PC-3 (cell line): ENCODE results near the gene EZR. TPM values are rescaled to one million over a fixed set of nuclear protein-coding genes. Genes with fewer than 3 reads are reported as not detected.

Source experiments
- ATAC-seq: fragments of 200-7000 bp; cut with Tn5 transposase; 2 replicates; pipeline ENCODE4 v1.9.1; 2020; ENCODE audit warnings: mild to moderate bottlenecking, moderate library complexity
- BruUV-seq: library from RNA; stranded (reverse); fragments of 400-500 nt; replicated peaks from 2 replicates; lab custom pipeline; 2021; lab: Mats Ljungman, UMichigan
- CTCF ChIA-PET: fragments of 300-600 bp; sonication (Branson Sonifier 250); formaldehyde crosslinking; loops from one replicate; lab custom pipeline; 2022; ENCODE audit warnings: antibody characterized with exemption; lab: Charles Lee
- POLR2A ChIA-PET: fragments of 300-600 bp; sonication (Branson Sonifier 250); formaldehyde crosslinking; loops from one replicate; lab custom pipeline; 2022; ENCODE audit warnings: antibody characterized with exemption; ENCODE audit not compliant: unreplicated experiment; lab: Charles Lee
- DNase-seq: peaks from one replicate; pipeline ENCODE4 v3.0.0-alpha.2; 2015
- H2AFZ ChIP-seq: fragments of 300-600 bp; sonication (generic); 2 replicates; pipeline ENCODE4 v1.6.0; 2016; ENCODE audit warnings: antibody characterized with exemption, low read length
- H3F3A ChIP-seq: fragments of 300-600 bp; sonication (generic); one replicate; pipeline ENCODE4 v1.6.0; 2017; ENCODE audit warnings: antibody characterized with exemption, low read length, control low read depth, mild to moderate bottlenecking; ENCODE audit not compliant: unreplicated experiment
- H3K27ac ChIP-seq: fragments of 300-600 bp; sonication (generic); 2 replicates; pipeline ENCODE4 v1.5.1; 2016; ENCODE audit warnings: mild to moderate bottlenecking, low read length
- H3K27me3 ChIP-seq: fragments of 300-600 bp; sonication (generic); 2 replicates; pipeline ENCODE4 v1.6.1; 2016; ENCODE audit warnings: low read length, mixed read lengths
- H3K36me3 ChIP-seq: fragments of 300-600 bp; sonication (generic); 2 replicates; pipeline ENCODE4 v1.6.1; 2016; ENCODE audit warnings: low read depth, mixed run types, low read length, mixed read lengths
- H3K4me1 ChIP-seq: fragments of 300-600 bp; sonication (generic); 2 replicates; pipeline ENCODE4 v1.5.1; 2016; ENCODE audit warnings: low read length; ENCODE audit not compliant: insufficient read depth
- H3K4me2 ChIP-seq: fragments of 300-600 bp; sonication (generic); 2 replicates; pipeline ENCODE4 v1.6.0; 2016; ENCODE audit warnings: low read length
- H3K4me3 ChIP-seq: fragments of 300-600 bp; sonication (generic); 2 replicates; pipeline ENCODE4 v1.5.1; 2016; ENCODE audit warnings: mild to moderate bottlenecking, low read length, mixed read lengths
- H3K79me2 ChIP-seq: fragments of 300-600 bp; sonication (generic); 2 replicates; pipeline ENCODE4 v1.6.1; 2017; ENCODE audit warnings: low read length, mixed read lengths
- H3K9ac ChIP-seq: fragments of 300-600 bp; sonication (generic); 2 replicates; pipeline ENCODE4 v1.6.0; 2016; ENCODE audit warnings: mild to moderate bottlenecking, low read length
- H3K9me2 ChIP-seq: fragments of 300-600 bp; sonication (generic); replicated peaks from 2 replicates; pipeline ENCODE4 v1.6.1; 2016; ENCODE audit warnings: mixed run types, low read length, mixed read lengths
- H3K9me3 ChIP-seq: fragments of 300-600 bp; sonication (generic); 2 replicates; pipeline ENCODE4 v1.6.1; 2016; ENCODE audit warnings: low read length, mixed read lengths
- H4K20me1 ChIP-seq: fragments of 300-600 bp; sonication (generic); 2 replicates; pipeline ENCODE4 v1.6.1; 2016; ENCODE audit warnings: low read length, mixed read lengths
- EZH2 ChIP-seq: fragments of 300-600 bp; sonication (generic); IDR thresholded peaks from one replicate; pipeline ENCODE4 v1.6.1; 2017; ENCODE audit warnings: antibody characterized with exemption, mild to moderate bottlenecking, low read length; ENCODE audit not compliant: unreplicated experiment
- EZH2phosphoT487 ChIP-seq: fragments of 300-600 bp; sonication (generic); IDR thresholded peaks from 2 replicates; pipeline ENCODE4 v1.6.1; 2018; ENCODE audit warnings: mild to moderate bottlenecking, antibody characterized with exemption, low read length, borderline replicate concordance
- intact Hi-C: fragments of 100-400 bp; cut with micrococcal nuclease; formaldehyde crosslinking; loops from 2 replicates; pipeline ENCODE4 v1.9.0; 2023
- total RNA-seq: library from RNA; depleted of rRNA; stranded (reverse); fragments of >200 nt; gene quantifications from 2 replicates; pipeline ENCODE4 v1.2.3, GENCODE V29; 2014
- TF ChIP-seq, protein P1 (sequence below): fragments of 300-600 bp; sonication (generic); conservative IDR thresholded peaks from 2 replicates; pipeline ENCODE4 v1.5.1; 2017; ENCODE audit warnings: antibody characterized with exemption, low read depth, mild to moderate bottlenecking, low read length

The EZR gene
- total RNA-seq, 1 experiment from 2014 or later: 182 TPM

DNA sequence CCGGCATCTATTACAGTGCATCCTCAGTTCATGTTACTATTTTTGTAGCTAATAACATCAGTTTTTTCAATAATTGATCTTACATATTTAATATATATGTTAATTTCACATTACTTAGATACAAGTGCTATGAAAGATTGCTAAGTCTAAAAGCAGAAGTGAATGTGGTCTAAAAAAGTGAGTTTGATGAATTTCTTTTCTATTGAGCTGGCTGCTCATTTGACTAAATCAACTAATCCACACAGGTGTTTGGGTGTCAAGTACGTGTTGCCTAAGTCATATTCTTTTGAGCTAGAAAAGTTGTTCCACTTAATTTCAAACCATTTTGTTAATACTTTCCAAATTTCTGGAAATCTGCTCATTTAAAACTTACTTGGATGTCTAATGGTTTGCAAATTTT, 46.6 kb upstream of the EZR start:
- intact Hi-C loops: loop anchor here (5.0 kb wide), 1 partner anchor 107 kb away; no protein-coding TSS in a partner anchor
- no TSS peak for BruUV-seq

GRCh38 chr6:158863646-158864045, 44.5 kb upstream of the EZR start:
- Histone ChIP-seq H4K20me1 (no peaks in the 10 kb centered on the region), H3K9me3 (0 out of 2 replicates have a peak, but pooled peaks cover 4% of the 10 kb centered on the region), H3K27ac (no peak overlapping the region), H3K4me3 (no peak overlapping the region), H2AFZ (no peak overlapping the region), H3F3A (no peaks in the 10 kb centered on the region), H3K27me3 (no peaks in the 10 kb centered on the region), H3K9me2 (no peaks in the 10 kb centered on the region), H3K79me2 (no peaks in the 10 kb centered on the region), H3K4me2 (no peak overlapping the region), H3K36me3 (no peaks in the 10 kb centered on the region), H3K4me1 (peaks cover 1% of the 10 kb centered on the region), H3K9ac (no peak overlapping the region)
- ChIA-PET CTCF (no interaction called here), POLR2A (no interaction called here)
- DNase-seq (no peak), ATAC-seq (no peak)
- TF ChIP-seq, protein P1, sequence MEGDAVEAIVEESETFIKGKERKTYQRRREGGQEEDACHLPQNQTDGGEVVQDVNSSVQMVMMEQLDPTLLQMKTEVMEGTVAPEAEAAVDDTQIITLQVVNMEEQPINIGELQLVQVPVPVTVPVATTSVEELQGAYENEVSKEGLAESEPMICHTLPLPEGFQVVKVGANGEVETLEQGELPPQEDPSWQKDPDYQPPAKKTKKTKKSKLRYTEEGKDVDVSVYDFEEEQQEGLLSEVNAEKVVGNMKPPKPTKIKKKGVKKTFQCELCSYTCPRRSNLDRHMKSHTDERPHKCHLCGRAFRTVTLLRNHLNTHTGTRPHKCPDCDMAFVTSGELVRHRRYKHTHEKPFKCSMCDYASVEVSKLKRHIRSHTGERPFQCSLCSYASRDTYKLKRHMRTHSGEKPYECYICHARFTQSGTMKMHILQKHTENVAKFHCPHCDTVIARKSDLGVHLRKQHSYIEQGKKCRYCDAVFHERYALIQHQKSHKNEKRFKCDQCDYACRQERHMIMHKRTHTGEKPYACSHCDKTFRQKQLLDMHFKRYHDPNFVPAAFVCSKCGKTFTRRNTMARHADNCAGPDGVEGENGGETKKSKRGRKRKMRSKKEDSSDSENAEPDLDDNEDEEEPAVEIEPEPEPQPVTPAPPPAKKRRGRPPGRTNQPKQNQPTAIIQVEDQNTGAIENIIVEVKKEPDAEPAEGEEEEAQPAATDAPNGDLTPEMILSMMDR: no peak
- TF ChIP-seq EZH2 (no peak), EZH2phosphoT487 (no peak)
- BruUV-seq: no TSS peak
- intact Hi-C loops: no loop called here

More for the DNA sequence above, 46.6 kb upstream of the EZR start:
- no peak for DNase-seq
- 0 out of 2 replicates have a peak, but pooled peaks cover 4% of the 10 kb centered on the region for H3K9me3 ChIP-seq
- no peaks in the 10 kb centered on the region for H3K79me2 ChIP-seq
- H3F3A ChIP-seq: no peaks in the 10 kb centered on the region
- H3K36me3 ChIP-seq: no peaks in the 10 kb centered on the region
- H3K27ac ChIP-seq: no peak overlapping the region
- H4K20me1 ChIP-seq: no peaks in the 10 kb centered on the region
- no peak overlapping the region for H2AFZ ChIP-seq
- no peaks in the 10 kb centered on the region for H3K27me3 ChIP-seq
- no peak overlapping the region for H3K4me3 ChIP-seq
- ChIA-PET CTCF (no interaction called here), POLR2A (interaction anchor here (0.6 kb wide), 1 partner anchor 134 kb away, joined by 3 read pairs; the partner anchor contains the start of gene RSPH3)
- no peak for ATAC-seq
- H3K9me2 ChIP-seq: no peaks in the 10 kb centered on the region
- TF ChIP-seq EZH2 (no peak), EZH2phosphoT487 (no peak)
- TF ChIP-seq, protein P1: no peak
- no peak overlapping the region for H3K9ac ChIP-seq
- H3K4me1 ChIP-seq: peaks cover 18% of the 10 kb centered on the region
- no peak overlapping the region for H3K4me2 ChIP-seq

- H3K27ac ChIP-seq: peak overlapping the region; percentile 55
- no peak overlapping the region for H2AFZ ChIP-seq
- H3K4me1 ChIP-seq: no peaks in the 10 kb centered on the region
- H3K4me3 ChIP-seq: no peak overlapping the region
- no peaks in the 10 kb centered on the region for H3K9me2 ChIP-seq
- no TSS peak for BruUV-seq
- H3K9me3 ChIP-seq: 0 out of 2 replicates have a peak, but pooled peaks cover 4% of the 10 kb centered on the region
- no peak overlapping the region for H3K4me2 ChIP-seq
- no peaks in the 10 kb centered on the region for H3K36me3 ChIP-seq
- H3K79me2 ChIP-seq: no peaks in the 10 kb centered on the region
- DNase-seq: peak; percentile 44
- no peaks in the 10 kb centered on the region for H3F3A ChIP-seq
- H4K20me1 ChIP-seq: no peaks in the 10 kb centered on the region
- ATAC-seq: peak; percentile 81
- no peaks in the 10 kb centered on the region for H3K27me3 ChIP-seq
- intact Hi-C loops: no loop called here
- POLR2A ChIA-PET: interaction anchor here (0.6 kb wide), 1 partner anchor 34 kb away, joined by 7 read pairs; no protein-coding TSS in a partner anchor
- no peak for TF ChIP-seq EZH2
- TF ChIP-seq, protein P1: no peak
- TF ChIP-seq EZH2phosphoT487: no peak
- no peak overlapping the region for H3K9ac ChIP-seq
- CTCF ChIA-PET: no interaction called here
These were observed 42.7 kb upstream of the EZR start for GRCh38 chr6:158861686-158862381.
